Measurements from ENCODE around the gene RPL37. TPM values are rescaled to one million over a fixed set of nuclear protein-coding genes. Genes with fewer than 3 reads are reported as not detected.
A peak's percentile ranks its signal among the peaks of the same experiment; 100 is the strongest.
"Not testable (repeated sequence)": the region's sequence is repeated elsewhere in the genome, so short reads cannot be mapped to it uniquely, and the experiment has no call there.

Gene RPL37
- total RNA-seq, 3 donors from 2014 or later (not counting 1 experiment from before 2014, with no cell fraction given): 961 to 1,288 (median 1,179) TPM

DNA sequence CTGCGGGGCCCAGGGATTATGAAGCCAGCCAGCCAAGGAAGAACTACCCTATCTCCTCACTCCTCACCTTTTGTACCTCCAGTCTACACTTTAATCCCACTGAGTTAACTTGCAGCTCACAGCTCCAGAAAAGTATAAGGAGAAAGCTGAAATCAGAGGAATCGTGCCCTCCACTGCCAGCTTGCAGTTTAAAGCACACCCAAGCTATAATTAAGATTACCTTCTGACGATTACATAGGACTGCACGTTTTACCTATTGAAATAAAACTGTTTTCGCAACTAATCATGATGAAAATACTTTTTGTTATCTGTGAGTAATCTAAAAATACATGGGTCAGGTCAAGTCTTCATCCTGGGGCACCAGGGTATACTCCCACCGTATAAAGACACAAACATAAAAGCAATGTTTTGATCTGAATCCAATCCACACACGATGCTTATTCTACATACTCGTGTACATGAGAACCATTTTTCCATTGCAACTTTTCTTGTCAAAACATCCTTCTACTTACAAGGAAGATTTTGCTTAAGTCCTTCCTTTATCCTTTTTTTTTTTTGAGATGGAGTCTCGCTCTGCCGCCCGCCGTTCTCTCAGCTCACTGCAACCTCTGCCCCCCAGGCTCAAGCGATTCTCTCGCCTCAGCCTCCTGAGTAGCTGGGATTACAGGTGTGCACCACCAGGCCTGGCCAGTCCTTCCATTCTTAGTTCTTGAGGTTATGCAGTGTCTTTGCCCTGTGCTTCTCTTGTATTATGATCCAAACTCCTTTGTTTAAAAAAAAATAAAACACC is 7.6 kb downstream of the RPL37 start:
- no peak for DNase-seq
- H3K4me3 Mint-ChIP-seq: no peak overlapping the region
- Histone ChIP-seq H3K27me3 (ENCODE audit: control insufficient read depth, insufficient read depth, low read length) (no peaks in the 10 kb centered on the region), H3K36me3 (ENCODE audit: control insufficient read depth, insufficient read depth, low read length) (peaks cover 62% of the 10 kb centered on the region), H3K4me3 (ENCODE audit: low read length) (no peak overlapping the region), H3K27ac (ENCODE audit: low read length) (no peak overlapping the region), H3K4me1 (ENCODE audit: control insufficient read depth, insufficient read depth, low read length) (no peaks in the 10 kb centered on the region), H3K9me3 (ENCODE audit: control insufficient read depth, insufficient read depth, low read length) (no peaks in the 10 kb centered on the region)
- H3K36me3 Mint-ChIP-seq: peaks cover 34% of the 10 kb centered on the region
- H3K4me1 Mint-ChIP-seq: peaks cover 25 to 36% of the 10 kb centered on the region in 2 donors
- TF ChIP-seq, protein P1, sequence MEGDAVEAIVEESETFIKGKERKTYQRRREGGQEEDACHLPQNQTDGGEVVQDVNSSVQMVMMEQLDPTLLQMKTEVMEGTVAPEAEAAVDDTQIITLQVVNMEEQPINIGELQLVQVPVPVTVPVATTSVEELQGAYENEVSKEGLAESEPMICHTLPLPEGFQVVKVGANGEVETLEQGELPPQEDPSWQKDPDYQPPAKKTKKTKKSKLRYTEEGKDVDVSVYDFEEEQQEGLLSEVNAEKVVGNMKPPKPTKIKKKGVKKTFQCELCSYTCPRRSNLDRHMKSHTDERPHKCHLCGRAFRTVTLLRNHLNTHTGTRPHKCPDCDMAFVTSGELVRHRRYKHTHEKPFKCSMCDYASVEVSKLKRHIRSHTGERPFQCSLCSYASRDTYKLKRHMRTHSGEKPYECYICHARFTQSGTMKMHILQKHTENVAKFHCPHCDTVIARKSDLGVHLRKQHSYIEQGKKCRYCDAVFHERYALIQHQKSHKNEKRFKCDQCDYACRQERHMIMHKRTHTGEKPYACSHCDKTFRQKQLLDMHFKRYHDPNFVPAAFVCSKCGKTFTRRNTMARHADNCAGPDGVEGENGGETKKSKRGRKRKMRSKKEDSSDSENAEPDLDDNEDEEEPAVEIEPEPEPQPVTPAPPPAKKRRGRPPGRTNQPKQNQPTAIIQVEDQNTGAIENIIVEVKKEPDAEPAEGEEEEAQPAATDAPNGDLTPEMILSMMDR (IDR thresholded peaks at IDR 0.05): no peak
- intact Hi-C loops (cut with micrococcal nuclease): no loop called here
- H3K9me3 Mint-ChIP-seq: no peaks in the 10 kb centered on the region
- peak overlapping the region in 1 of 2 donors; percentile 55 for H3K27ac Mint-ChIP-seq
- WGBS (ENCODE audit: insufficient coverage): 94% methylated on average over 14 of the region's 14 CpGs
- no peak for ATAC-seq
- H3K27me3 Mint-ChIP-seq (ENCODE audit: low read depth in 2 of 2): no peaks in the 10 kb centered on the region

DNA sequence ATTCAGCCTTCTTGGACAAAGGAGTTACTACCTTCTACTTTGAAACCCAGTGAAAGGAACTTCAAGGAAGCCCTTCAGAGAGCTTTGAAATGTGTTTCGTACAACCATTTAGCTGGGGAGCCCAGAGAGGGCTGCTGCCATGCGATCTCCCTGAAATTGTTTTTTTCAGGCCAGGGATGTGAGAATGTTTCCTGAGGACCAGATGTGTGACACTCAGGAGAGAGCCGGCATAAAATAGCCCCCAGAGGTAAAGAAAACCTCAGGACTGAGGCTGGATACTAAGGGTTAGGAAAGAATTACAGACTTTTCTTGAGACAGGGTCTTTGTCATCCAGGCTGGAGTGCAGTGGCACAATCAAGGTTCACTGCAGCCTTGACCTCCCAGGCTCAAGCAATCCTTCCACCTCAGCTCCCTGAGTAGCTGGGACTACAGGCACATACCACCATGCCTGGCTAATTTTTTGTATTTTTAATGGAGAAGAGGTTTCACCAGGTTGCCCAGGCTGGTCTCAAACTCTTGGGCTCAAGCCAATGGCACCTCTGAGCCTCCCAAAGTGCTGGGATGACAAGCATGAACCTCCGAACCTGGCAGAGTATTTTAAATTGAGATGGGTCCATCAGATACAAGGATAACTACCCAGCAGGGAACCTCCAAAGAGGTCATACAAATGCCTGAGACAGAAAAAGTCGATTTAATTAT is 8.4 kb downstream of the RPL37 start:
- peaks cover 27% of the 10 kb centered on the region for H3K36me3 Mint-ChIP-seq
- no peaks in the 10 kb centered on the region for H3K9me3 ChIP-seq (ENCODE audit: control insufficient read depth, insufficient read depth, low read length)
- no peaks in the 10 kb centered on the region for H3K27me3 ChIP-seq (ENCODE audit: control insufficient read depth, insufficient read depth, low read length)
- DNase-seq (no peak), ATAC-seq (no peak)
- H3K27ac ChIP-seq (ENCODE audit: low read length): no peak overlapping the region
- no peaks in the 10 kb centered on the region for H3K4me1 ChIP-seq (ENCODE audit: control insufficient read depth, insufficient read depth, low read length)
- H3K4me3 Mint-ChIP-seq: no peak overlapping the region
- H3K9me3 Mint-ChIP-seq: no peaks in the 10 kb centered on the region
- no peaks in the 10 kb centered on the region for H3K27me3 Mint-ChIP-seq (ENCODE audit: low read depth in 2 of 2)
- H3K4me1 Mint-ChIP-seq: peaks cover 18 to 28% of the 10 kb centered on the region in 2 donors
- TF ChIP-seq, protein P1 (IDR thresholded peaks at IDR 0.05): no peak
- no peak overlapping the region for H3K4me3 ChIP-seq (ENCODE audit: low read length)
- 97% methylated on average over 5 of the region's 5 CpGs for WGBS (ENCODE audit: insufficient coverage)
- H3K27ac Mint-ChIP-seq: no peak overlapping the region
- H3K36me3 ChIP-seq (ENCODE audit: control insufficient read depth, insufficient read depth, low read length): peaks cover 55% of the 10 kb centered on the region
- intact Hi-C loops (cut with micrococcal nuclease): no loop called here

DNA sequence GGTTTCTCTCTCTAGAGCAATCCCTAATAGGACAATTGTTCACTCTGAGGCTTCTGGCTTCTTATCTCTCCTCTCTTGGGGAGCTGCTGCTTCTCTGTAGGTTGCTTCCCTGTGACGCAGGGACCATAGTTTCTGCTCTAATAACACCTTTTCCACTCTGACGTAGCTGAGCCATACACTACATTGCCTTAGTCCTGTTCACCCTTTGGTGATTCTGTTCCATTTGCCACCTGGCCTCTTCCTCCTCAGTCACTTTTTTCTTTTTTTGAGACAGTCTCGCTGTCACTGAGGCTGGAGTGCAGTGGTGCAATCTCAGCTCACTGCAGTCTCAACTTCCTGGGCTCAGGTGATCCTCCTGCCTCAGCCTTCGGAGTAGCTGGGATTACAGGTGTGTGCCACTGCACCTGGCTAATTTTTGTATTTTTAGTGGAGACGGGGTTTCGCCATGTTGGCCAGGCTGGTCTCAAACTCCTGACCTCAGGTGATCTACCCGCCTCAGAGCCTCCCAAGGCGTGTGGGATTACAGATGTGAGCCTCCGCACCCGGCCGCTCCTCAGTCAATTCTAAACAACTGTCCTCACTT is 9.5 kb downstream of the RPL37 start:
- ATAC-seq; H3K9me3 Mint-ChIP-seq; H3K27ac ChIP-seq (ENCODE audit: low read length); H3K9me3 ChIP-seq (ENCODE audit: control insufficient read depth, insufficient read depth, low read length); DNase-seq; H3K27me3 ChIP-seq (ENCODE audit: control insufficient read depth, insufficient read depth, low read length); intact Hi-C loops (cut with micrococcal nuclease); H3K4me1 ChIP-seq (ENCODE audit: control insufficient read depth, insufficient read depth, low read length); H3K27me3 Mint-ChIP-seq (ENCODE audit: low read depth in 2 of 2); H3K4me3 ChIP-seq (ENCODE audit: low read length); H3K4me3 Mint-ChIP-seq: not testable (repeated sequence)
- Mint-ChIP-seq H3K36me3 (peaks cover 21% of the 10 kb centered on the region), H3K4me1 (peaks cover 16 to 22% of the 10 kb centered on the region in 2 donors), H3K27ac (peak overlapping the region in 1 of 2 donors; percentile 7)
- H3K36me3 ChIP-seq (ENCODE audit: control insufficient read depth, insufficient read depth, low read length): peaks cover 44% of the 10 kb centered on the region
- WGBS (ENCODE audit: insufficient coverage): 94% methylated on average over 11 of the region's 11 CpGs

DNA sequence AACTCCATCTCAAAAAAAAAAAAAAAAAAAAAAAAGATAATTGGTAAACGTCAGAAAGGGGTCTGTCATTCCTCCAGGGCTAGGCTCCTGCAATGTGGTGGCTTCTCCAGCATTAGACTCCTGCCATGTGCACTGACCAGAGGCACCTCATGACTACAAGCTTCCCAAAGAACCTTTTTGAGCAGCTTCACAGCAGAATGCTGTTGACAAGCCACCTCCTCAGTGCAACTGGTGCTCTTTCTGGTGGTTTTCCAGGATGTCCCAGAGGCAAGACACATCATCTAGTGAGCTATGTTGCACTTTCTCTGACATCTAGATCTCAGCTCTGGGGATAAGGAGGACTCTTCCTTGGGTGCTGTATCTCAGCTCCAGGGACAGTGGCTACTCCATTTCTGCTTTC is 11.6 kb downstream of the RPL37 start:
- DNase-seq (no peak), ATAC-seq (no peak)
- Mint-ChIP-seq H3K27ac (peak overlapping the region in 1 of 2 donors; percentile 14), H3K4me3 (no peak overlapping the region), H3K9me3 (no peaks in the 10 kb centered on the region), H3K4me1 (peaks cover 4 to 10% of the 10 kb centered on the region in 2 donors), H3K36me3 (peaks cover 10% of the 10 kb centered on the region), H3K27me3 (ENCODE audit: low read depth in 2 of 2) (no peaks in the 10 kb centered on the region)
- Histone ChIP-seq H3K36me3 (ENCODE audit: control insufficient read depth, insufficient read depth, low read length) (peaks cover 23% of the 10 kb centered on the region), H3K4me1 (ENCODE audit: control insufficient read depth, insufficient read depth, low read length) (no peaks in the 10 kb centered on the region), H3K4me3 (ENCODE audit: low read length) (no peak overlapping the region), H3K27ac (ENCODE audit: low read length) (no peak overlapping the region), H3K9me3 (ENCODE audit: control insufficient read depth, insufficient read depth, low read length) (no peaks in the 10 kb centered on the region), H3K27me3 (ENCODE audit: control insufficient read depth, insufficient read depth, low read length) (no peaks in the 10 kb centered on the region)
- WGBS (ENCODE audit: insufficient coverage): 73% methylated on average over 1 of the region's 1 CpG
- TF ChIP-seq, protein P1 (IDR thresholded peaks at IDR 0.05): no peak
- intact Hi-C loops (cut with micrococcal nuclease): no loop called here
